ENCODE results near the gene SEC22C.

DNA sequence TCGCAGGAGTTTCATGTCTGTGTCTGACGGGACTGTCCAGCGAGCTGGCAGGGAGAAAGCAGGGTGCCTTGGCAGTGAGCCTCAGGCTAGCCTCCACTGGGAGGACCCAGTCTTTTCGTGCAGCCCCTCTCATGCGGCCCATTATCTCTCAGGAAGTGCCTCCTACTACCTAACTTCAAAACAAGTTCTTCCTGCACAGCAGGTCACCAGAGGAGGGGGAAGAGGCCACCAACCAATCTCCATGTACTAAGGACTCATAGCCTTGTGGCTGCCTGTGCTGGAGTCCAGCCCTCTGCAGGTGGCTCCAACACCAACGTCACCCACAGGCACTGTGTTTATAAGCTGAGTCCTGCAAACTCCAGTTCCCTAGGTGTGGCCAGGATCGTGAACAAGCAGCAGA is 74.5 kb downstream of the SEC22C start:
- TF ChIP-seq NR3C1 (CRISPR knock-in tag; IDR thresholded peaks at IDR 0.05) (no peak), PRDM15 (CRISPR knock-in tag; IDR thresholded peaks at IDR 0.05) (no peak), USF2 (IDR thresholded peaks at IDR 0.05; ENCODE audit: low read depth, low read length) (no peak), USF2 (CRISPR knock-in tag; IDR thresholded peaks at IDR 0.05; ENCODE audit: borderline replicate concordance) (no peak), SP1 (IDR thresholded peaks at IDR 0.05) (no peak), SP1 (CRISPR knock-in tag; IDR thresholded peaks at IDR 0.05) (no peak), TARDBP (CRISPR knock-in tag; IDR thresholded peaks at IDR 0.05) (no peak), IKZF4 (CRISPR knock-in tag; IDR thresholded peaks at IDR 0.05; ENCODE audit: borderline replicate concordance, low read depth, not compliant biosample characterization) (no peak), ADNP (CRISPR knock-in tag; IDR thresholded peaks at IDR 0.05) (no peak), POLR2A (IDR thresholded peaks at IDR 0.05; ENCODE audit: insufficient read depth in 1 of 2, low read depth in 2 of 2, low read length in 2 of 2) (no peak), HINFP (CRISPR knock-in tag; IDR thresholded peaks at IDR 0.05; ENCODE audit: low read depth) (no peak)
- TF ChIP-seq, protein P1, sequence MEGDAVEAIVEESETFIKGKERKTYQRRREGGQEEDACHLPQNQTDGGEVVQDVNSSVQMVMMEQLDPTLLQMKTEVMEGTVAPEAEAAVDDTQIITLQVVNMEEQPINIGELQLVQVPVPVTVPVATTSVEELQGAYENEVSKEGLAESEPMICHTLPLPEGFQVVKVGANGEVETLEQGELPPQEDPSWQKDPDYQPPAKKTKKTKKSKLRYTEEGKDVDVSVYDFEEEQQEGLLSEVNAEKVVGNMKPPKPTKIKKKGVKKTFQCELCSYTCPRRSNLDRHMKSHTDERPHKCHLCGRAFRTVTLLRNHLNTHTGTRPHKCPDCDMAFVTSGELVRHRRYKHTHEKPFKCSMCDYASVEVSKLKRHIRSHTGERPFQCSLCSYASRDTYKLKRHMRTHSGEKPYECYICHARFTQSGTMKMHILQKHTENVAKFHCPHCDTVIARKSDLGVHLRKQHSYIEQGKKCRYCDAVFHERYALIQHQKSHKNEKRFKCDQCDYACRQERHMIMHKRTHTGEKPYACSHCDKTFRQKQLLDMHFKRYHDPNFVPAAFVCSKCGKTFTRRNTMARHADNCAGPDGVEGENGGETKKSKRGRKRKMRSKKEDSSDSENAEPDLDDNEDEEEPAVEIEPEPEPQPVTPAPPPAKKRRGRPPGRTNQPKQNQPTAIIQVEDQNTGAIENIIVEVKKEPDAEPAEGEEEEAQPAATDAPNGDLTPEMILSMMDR (CRISPR knock-in tag; IDR thresholded peaks at IDR 0.05) = no peak

All from HepG2 (cell line).